Prostate gland (tissue), 2 donors: ENCODE data around the gene ZNF804A. TPM values are rescaled to one million over a fixed set of nuclear protein-coding genes. Genes with fewer than 3 reads are reported as not detected.

Source experiments
- DNase-seq: peaks from one replicate; pipeline ENCODE4 v3.0.0-alpha.2; 2019; ENCODE audit warnings: low spot score
- H3K27ac ChIP-seq, 2 donors: fragments of 200-600 bp; sonication (generic); 2 replicates each; pipeline ENCODE4 v1.5.1; 2017 to 2019
- H3K27me3 ChIP-seq: fragments of 200-600 bp; sonication (generic); replicated peaks from 2 replicates; pipeline ENCODE4 v1.5.1; 2019; ENCODE audit not compliant: insufficient read depth
- H3K36me3 ChIP-seq, 2 donors: fragments of 200-600 bp; sonication (generic); 1 replicate in 1 of 2; 2 replicates in 1 of 2; pipeline versions ENCODE4 v1.5.1 to v1.8.1; 2017 to 2019
- H3K4me1 ChIP-seq: fragments of 200-600 bp; sonication (generic); replicated peaks from 2 replicates; pipeline ENCODE4 v1.5.1; 2019
- H3K4me3 ChIP-seq, 2 donors: fragments of 200-600 bp; sonication (generic); 2 replicates each; pipeline ENCODE4 v1.5.1; 2017 to 2019
- H3K9me3 ChIP-seq: fragments of 200-600 bp; sonication (generic); 2 replicates; pipeline ENCODE4 v1.5.1; 2017
- CTCF ChIP-seq, 4 experiments: fragments of 200-600 bp in 2 of 4; fragments of 450-650 bp in 2 of 4; sonication (generic) in 2 of 4; IDR thresholded peaks; 1 replicate in 3 of 4; 2 replicates in 1 of 4; pipeline ENCODE4 v1.5.1; 2016 to 2019; ENCODE audit warnings: antibody characterized with exemption in 4 of 4, mild to moderate bottlenecking in 2 of 4, moderate library complexity in 2 of 4
- POLR2A ChIP-seq: fragments of 450-650 bp; IDR thresholded peaks from one replicate; pipeline ENCODE4 v1.6.1; 2016; ENCODE audit warnings: antibody characterized with exemption, mild to moderate bottlenecking
- POLR2AphosphoS5 ChIP-seq: sonication (generic); formaldehyde crosslinking; IDR thresholded peaks from one replicate; pipeline ENCODE4 v1.6.1; 2017; ENCODE audit warnings: antibody characterized with exemption
- WGBS: methylation state at CpG from one replicate; pipeline ENCODE4 v1.1.5; 2018; 5-methylcytosine and 5-hydroxymethylcytosine counted together
- intact Hi-C: fragments of 100-400 bp; cut with DNase I; formaldehyde crosslinking; loops from one replicate; pipeline ENCODE4 v1.14.2; 2022
- total RNA-seq, 2 donors: library from RNA; depleted of rRNA; stranded (reverse); fragments of >200 nt; gene quantifications; one replicate each; pipeline ENCODE4 v1.1.0, GENCODE V29; 2016

ZNF804A gene
- total RNA-seq, 2 donors from 2014 or later = 0.41 to 0.80 TPM

GRCh38 chr2:184859187-184859586 lies 260.9 kb downstream of the ZNF804A start:
- Histone ChIP-seq H3K4me3 (no peak overlapping the region), H3K36me3 (no peaks in the 10 kb centered on the region), H3K27ac (no peak overlapping the region), H3K27me3 (no peaks in the 10 kb centered on the region), H3K4me1 (no peaks in the 10 kb centered on the region), H3K9me3 (no peaks in the 10 kb centered on the region)
- no peak for DNase-seq
- TF ChIP-seq POLR2A (no peak), POLR2AphosphoS5 (no peak), CTCF (IDR thresholded peaks at IDR 0.05) (no peak)
- intact Hi-C loops = no loop called here

- H3K4me1 ChIP-seq = no peaks in the 10 kb centered on the region
- WGBS = 95% methylated on average over 2 of the region's 2 CpGs
- no peak for TF ChIP-seq POLR2AphosphoS5
- TF ChIP-seq CTCF (IDR thresholded peaks at IDR 0.05) = no peak
- no peak for TF ChIP-seq POLR2A
- H3K9me3 ChIP-seq = no peaks in the 10 kb centered on the region
- H3K36me3 ChIP-seq = no peaks in the 10 kb centered on the region
- DNase-seq = no peak
- no peak overlapping the region for H3K4me3 ChIP-seq
- intact Hi-C loops = no loop called here
- H3K27me3 ChIP-seq = no peaks in the 10 kb centered on the region
- no peak overlapping the region for H3K27ac ChIP-seq
These were observed 262.4 kb downstream of the ZNF804A start for GRCh38 chr2:184860744-184861143.

GRCh38 chr2:184875212-184875611 lies 276.9 kb downstream of the ZNF804A start:
- H3K27ac ChIP-seq = no peak overlapping the region
- H3K27me3 ChIP-seq = no peaks in the 10 kb centered on the region
- no peak overlapping the region for H3K4me3 ChIP-seq
- no peaks in the 10 kb centered on the region for H3K36me3 ChIP-seq
- no peaks in the 10 kb centered on the region for H3K4me1 ChIP-seq
- no peaks in the 10 kb centered on the region for H3K9me3 ChIP-seq
- intact Hi-C loops = no loop called here
- DNase-seq = no peak
- TF ChIP-seq POLR2AphosphoS5 (no peak), POLR2A (no peak), CTCF (IDR thresholded peaks at IDR 0.05) (no peak)

- Histone ChIP-seq H3K36me3 (no peaks in the 10 kb centered on the region), H3K27ac (no peak overlapping the region), H3K27me3 (no peaks in the 10 kb centered on the region), H3K4me3 (no peak overlapping the region), H3K9me3 (no peaks in the 10 kb centered on the region), H3K4me1 (no peaks in the 10 kb centered on the region)
- TF ChIP-seq POLR2A = no peak
- no peak for TF ChIP-seq POLR2AphosphoS5
- no peak for TF ChIP-seq CTCF (IDR thresholded peaks at IDR 0.05)
- intact Hi-C loops = no loop called here
- no peak for DNase-seq
These were observed 277.6 kb downstream of the ZNF804A start for GRCh38 chr2:184875911-184876310.

GRCh38 chr2:184877909-184878308 lies 279.6 kb downstream of the ZNF804A start:
- no peak for DNase-seq
- no peak for TF ChIP-seq POLR2A
- no peak for TF ChIP-seq CTCF (IDR thresholded peaks at IDR 0.05)
- no peak for TF ChIP-seq POLR2AphosphoS5
- no peaks in the 10 kb centered on the region for H3K4me1 ChIP-seq
- 94% methylated on average over 2 of the region's 2 CpGs for WGBS
- no peaks in the 10 kb centered on the region for H3K36me3 ChIP-seq
- intact Hi-C loops = no loop called here
- H3K9me3 ChIP-seq = no peaks in the 10 kb centered on the region
- no peak overlapping the region for H3K27ac ChIP-seq
- H3K4me3 ChIP-seq = no peak overlapping the region
- no peaks in the 10 kb centered on the region for H3K27me3 ChIP-seq
